ENCODE data around the gene MAP3K13.

MAP3K13 gene

DNA sequence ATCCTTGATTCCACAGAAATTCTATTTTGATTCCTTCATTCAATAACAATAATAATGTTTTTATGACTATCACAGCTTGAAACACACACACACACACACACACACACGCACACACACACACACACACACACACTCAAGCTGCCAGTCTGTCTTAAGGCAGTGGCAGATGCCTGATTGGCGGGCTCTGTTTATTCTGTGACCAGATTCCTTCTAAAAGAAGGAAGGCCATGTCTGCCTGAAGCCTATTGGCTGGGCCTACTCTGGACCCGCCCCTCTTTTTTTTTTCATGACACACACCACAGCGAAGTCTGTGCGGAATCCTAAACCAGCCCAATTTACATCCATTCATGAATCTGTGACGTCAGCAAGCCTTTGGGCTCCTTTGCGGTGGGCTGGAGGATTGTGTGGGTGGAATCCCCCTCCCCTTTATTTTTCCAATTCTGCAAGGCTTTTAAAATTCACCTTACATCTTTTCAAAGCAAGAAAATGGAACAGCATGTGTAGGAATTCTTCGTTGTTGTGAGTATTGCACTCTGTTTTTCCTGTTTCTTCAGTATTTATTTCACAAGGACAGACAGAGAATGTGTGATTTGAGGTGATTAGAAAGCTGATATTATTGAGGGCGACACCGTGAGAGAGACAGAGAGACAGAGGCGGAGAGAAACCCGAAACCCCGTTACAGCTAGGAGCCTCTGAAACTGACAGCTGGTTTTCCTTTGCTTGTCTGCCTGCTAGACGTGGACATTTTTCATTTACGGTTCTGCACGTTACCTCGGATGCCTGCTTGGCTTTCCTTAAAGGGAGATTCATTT lies at the start of gene MAP3K13:
Gene MAP3K13, plus strand, starts transcription at position 287 of the 812 bp plus-strand sequence. CDS start 65,446 bp downstream, outside the sequence.
- no peak for DNase-seq

- no peak for DNase-seq
Observed at GRCh38 chr3:185313693-185314246, 49.2 kb upstream of the MAP3K13 start.

DNA sequence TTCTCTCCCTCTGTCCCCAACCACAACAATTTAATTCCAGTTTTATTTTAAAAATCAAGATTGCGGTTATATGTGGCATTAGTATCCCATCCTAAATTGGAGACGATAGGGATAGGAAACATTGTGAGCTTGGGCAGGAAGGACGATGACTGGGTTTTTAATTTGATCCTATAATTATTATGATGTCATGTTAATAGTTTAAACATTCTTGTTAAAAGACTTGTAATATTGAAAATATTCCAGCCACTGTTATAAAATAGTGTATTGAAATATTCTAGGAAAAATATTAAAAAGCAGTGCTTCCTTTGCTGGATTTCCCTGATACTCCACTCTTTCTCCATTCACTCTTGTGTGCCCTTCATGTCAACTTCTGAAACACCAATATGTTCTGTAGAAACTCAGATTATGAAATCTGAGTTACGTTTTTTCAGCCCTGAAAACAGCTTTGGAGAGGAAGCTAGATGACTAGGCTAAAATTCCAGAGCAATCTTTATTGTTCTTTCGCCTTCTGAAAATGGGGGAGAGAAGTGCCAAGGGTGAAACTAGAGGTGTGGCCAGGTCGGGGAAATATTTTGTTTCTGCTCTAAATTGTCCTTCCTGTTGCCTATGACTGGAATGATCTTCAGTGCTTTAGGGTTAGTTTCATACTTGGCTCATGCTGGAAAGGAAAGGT lies 46.1 kb upstream of the MAP3K13 start:
- peak; percentile 80 to 82 for DNase-seq

DNA sequence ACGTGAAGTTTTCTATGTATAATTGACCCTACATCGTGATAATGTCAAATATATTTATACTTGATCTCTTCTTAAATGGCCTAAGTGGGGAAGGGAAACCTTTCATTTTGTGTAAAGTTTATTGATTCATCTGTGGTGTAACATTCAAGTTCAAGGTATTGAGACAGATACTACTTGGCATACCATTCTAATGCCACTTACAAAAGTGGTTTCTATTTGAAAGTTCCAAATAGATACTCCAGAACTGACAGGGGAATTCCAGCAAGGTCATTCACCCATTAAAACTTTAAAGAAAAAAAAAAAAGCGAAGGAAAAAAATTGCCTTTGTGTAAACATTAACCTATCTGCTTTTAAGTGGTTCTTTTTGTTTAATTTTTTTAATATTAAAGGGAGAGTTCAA lies 45.3 kb upstream of the MAP3K13 start:
- no peak for DNase-seq

DNA sequence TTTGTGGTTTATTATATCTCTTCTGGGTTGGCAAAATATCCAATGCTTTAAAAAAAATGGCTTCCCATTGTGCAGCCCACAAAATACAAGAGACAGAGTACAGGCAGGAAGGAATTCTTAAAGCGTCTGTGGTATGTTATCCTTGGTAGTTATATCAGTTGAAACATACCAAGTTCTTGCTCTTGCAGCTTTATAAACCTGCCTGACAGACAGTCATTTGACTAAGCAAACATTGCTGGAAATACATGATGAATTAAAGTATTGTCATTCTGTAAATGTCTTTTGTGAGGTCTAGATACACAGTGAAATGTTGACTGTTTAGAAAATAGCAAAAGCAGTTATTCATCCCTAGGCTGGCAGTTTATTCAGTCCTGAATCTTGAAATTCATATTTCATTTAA lies 44.8 kb upstream of the MAP3K13 start:
- DNase-seq, result no peak

- no peak for DNase-seq
Observed at GRCh38 chr3:185319801-185320200, 43.1 kb upstream of the MAP3K13 start.

DNA sequence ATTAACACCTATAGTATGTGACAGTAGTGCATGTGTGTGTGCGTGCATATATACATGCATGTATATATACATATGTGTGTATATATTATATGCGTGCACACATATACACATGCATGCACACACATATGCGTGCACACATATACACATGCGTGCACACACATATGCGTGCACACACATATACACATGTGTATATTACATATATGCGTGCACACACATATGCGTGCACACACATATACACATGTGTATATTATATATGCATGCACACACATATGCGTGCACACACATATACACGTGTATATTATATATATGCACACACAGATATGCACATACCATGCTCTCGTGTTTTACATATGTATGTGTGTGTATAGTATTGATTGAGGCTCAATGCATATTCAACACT lies 42.0 kb upstream of the MAP3K13 start:
- DNase-seq, result no peak

GRCh38 chr3:185322101-185322719 lies 40.7 kb upstream of the MAP3K13 start:
- DNase-seq, result no peak

DNA sequence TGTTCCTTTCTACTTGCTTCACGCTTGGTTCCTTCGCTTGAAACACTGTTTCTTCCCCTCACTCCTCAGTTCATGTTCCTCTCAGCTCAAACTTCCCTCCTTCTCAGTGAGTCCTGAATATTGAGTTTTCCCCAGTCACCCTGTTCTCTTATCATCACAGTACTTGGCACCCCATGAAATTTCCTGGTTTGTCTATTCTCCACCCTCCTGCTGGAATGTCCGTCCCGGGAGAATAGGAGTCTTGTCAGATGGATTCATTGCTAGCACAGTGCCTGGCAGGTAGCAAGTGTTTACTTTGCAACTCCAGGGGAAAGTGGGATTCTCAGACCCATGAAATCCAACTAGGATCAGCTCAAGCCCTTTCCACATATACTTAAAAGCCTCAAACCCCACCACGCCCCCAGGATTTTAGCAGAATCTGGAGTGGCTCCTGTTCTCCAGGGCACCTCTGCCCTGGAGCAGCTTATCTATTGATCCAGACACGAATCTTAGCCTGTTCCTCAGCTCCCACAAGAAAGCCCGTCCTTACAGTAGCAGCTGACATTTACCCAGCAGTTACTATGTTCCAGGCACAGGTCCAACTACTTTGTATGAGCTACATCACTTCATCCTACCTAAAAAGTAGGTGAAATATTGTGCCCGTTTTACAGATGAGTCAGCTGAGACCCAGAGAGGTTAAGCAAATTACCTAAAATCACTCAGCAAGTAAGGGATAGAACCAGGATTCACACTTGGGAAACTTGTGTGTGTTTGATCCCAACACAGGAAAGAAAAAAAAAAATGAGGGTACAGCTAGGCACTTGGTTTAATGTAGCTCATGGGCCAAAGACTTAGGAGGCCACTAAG lies 36.8 kb upstream of the MAP3K13 start:
- no peak for DNase-seq

GRCh38 chr3:185327062-185327461 lies 35.9 kb upstream of the MAP3K13 start:
- DNase-seq, result no peak

DNA sequence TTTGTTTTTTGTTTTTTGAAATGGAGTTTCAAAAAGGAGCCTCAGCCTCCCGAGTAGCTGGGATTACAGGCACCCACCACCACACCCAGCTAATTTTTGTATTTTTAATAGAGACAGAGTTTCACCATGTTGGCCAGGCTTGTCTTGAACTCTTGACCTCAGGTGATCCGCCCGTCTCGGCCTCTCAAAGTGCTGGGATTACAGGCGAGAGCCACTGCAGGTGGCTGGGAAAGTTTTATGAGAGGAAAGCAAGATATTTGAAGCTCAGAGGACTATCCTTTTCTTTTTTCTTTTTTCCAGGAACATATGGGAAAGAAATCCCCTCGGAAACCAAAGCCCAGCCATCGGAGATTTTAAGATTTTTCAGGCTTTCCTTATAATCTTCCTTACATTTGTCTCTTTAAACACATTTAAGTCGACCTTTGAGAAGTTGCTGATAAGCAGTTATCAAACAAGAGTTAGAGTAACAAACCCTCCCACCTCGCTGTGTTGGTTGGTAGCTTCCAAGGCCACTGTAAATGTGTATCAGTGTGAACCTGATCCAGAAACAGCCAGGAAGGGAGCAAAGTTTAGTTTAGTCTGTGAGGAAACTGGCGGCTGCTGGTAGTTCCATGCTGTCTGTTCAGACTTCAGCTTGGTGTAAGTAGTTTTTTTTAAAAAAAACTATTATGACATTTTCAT lies 34.5 kb upstream of the MAP3K13 start:
- DNase-seq, result no peak

DNA sequence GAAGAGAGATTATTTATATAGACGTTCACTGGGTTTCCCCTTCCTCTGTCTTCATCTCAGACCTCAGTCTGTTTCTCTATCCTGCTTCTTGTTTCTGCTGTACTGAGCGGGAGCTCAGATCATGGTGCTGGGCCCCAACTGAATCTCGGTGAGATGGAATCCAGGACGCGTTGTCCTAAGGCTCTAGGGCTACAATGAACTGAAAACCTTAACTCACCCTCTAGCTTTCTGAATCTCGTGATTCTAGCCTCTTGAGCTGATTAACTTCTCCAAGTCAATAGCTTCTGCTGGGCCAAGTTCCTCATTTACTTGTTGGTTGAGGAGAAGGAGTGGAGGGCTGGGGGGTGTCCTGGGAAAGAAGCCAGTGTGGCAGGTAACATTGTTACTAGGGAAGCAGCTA lies 32.7 kb upstream of the MAP3K13 start:
- peak; percentile 30 to 49 for DNase-seq

DNA sequence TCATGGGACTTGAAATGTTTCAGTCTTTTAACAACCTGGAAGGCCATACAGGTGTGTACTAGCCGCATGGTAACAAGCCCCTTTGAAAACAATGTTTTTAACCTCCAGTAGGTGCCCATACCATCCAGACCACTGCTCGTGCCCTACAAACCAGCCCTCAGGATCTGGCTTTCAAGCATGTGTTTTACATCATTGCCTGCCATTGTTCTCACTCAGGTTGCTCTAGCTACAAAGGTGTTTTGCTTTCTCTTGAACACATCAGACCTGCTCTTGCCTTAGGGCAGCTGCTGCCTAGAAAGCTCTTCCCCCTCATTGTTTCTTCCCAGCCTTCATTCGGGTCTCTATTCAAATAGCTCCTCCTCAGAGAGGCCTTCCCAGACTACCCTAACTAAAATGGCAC lies 32.3 kb upstream of the MAP3K13 start:
- no peak for DNase-seq

DNA sequence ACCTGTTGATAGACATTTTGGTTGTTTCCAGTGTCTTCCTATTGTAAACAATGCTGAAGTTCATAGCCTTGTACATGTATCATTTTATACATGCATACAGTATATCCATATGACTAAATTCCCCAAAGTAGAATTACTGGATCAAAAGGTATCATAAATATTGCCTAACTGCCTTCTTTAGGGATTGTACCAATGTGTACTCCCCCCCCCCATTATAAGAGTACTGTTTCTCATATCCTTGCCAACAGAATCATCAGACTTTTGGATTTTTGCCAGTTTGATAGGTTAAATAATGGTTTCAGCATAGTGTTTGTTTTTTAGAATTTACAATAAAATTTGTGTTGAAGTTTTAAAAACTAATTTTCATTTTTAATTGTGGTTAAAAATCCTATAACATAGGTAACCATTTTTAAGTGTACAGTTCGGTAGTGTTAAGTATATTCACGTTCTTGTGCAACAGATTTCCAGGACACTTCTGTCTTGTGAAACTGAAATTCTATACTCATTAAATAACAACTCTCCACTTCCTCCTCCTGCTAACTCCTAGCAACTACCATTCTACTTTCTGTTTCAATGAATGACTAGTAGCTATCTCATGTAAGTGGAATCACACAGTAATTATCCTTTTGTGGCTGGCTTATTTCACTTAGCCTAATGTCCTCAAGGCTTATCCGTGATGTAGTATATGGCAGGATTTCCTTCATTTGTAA lies 30.8 kb upstream of the MAP3K13 start:
- peak; percentile 99 for DNase-seq

GRCh38 chr3:185335799-185336198 lies 27.1 kb upstream of the MAP3K13 start:
- DNase-seq, result no peak

GRCh38 chr3:185337231-185337816 lies 25.6 kb upstream of the MAP3K13 start:
- no peak for DNase-seq

DNA sequence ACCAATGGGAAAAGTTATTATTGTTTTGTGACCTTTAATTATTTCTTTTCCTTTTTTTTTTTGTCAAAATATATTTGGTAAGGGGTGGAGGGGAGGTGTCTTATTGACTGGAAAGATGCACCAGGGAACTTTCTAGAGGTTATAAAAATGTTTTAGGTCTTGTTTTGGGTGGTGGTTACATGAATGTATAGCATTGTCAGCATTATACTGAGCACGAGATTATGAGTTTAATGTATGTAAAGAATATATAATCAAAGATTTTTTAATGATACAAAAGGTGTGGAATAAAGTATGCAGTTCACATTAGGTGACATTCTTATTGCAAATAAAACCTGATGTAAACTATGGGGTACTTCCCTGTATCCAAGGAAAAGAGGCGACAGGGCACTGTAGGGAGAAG lies 23.0 kb upstream of the MAP3K13 start:
- DNase-seq, result no peak

- DNase-seq, result no peak
Observed at GRCh38 chr3:185340751-185341150, 22.2 kb upstream of the MAP3K13 start.

- DNase-seq, result no peak
Observed at GRCh38 chr3:185341616-185342458, 21.1 kb upstream of the MAP3K13 start.
